Activated CD8-positive, alpha-beta memory T cell treated with anti-CD3 and anti-CD28 coated beads for 4 hours (primary cell): Measurements from ENCODE around the gene ZBTB43.
A peak's percentile ranks its signal among the peaks of the same experiment; 100 is the strongest.

Experiments used
- DNase-seq, 2 donors: peaks; one replicate each; pipeline ENCODE4 v3.0.0-alpha.2; 2020; ENCODE audit warnings: low read depth in 2 of 2

Gene ZBTB43

GRCh38 chr9:126857261-126857960, 52.6 kb downstream of the ZBTB43 start:
- DNase-seq, result no peak

DNA sequence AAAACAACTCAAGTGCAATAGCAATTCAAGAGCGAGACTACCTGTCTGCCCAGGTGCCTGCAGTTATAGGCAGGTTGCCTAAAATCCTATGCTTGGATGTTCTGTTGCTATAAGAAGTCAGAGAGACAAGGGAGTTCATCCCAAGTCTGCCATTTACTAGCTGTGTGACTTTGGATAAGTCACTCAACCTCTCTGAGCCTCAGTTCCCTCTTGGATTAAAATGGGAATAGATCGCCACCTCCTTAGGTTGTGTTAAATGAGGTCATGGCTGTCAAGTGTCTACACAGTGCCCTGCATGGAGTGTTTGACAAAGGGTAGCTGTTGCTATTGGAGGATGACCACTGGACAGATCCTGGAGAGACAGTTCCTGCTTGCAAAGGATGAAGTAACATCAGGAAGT, 54.3 kb downstream of the ZBTB43 start:
- no peak for DNase-seq

DNA sequence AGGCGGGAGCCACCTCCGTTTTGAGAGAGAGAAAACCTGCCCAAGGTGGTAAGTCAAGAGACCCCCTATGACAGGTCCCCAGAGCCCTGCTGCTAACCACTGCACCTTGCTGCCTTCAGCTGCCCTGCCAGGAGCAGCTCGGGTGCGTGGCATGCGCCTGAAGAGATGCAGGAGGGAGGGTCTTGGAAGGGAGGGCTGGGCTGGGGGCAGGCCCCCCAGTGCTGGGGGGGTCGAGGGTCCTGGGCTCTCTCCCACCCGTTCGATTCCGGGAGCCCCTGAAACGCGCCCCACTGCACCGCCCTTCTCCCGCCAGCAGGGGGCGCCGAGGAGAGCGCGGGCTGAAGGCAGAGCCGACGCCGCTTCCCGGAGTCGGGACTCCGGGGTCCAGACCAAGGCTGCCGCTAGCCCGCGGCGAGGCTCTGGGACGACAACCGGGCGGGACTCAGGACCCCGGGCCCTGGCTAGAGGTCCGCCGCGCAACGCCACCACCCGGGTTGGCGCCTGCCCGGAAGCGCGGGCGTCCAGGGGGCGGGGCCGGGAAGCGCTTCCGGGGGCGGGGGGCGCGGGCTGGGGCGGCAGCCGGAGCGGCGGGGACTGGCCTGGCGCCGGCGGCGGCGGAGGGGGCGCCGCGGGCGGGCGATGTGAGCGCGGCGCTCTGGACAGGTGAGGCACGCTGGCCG, 55.4 kb downstream of the ZBTB43 start, which contains the start of gene ZBTB34:
TSS of gene ZBTB34 (plus strand) at position 563 of the 680 bp plus-strand sequence. CDS start 18,761 bp downstream, outside the sequence.
- DNase-seq, result peak; percentile 41 to 60

DNA sequence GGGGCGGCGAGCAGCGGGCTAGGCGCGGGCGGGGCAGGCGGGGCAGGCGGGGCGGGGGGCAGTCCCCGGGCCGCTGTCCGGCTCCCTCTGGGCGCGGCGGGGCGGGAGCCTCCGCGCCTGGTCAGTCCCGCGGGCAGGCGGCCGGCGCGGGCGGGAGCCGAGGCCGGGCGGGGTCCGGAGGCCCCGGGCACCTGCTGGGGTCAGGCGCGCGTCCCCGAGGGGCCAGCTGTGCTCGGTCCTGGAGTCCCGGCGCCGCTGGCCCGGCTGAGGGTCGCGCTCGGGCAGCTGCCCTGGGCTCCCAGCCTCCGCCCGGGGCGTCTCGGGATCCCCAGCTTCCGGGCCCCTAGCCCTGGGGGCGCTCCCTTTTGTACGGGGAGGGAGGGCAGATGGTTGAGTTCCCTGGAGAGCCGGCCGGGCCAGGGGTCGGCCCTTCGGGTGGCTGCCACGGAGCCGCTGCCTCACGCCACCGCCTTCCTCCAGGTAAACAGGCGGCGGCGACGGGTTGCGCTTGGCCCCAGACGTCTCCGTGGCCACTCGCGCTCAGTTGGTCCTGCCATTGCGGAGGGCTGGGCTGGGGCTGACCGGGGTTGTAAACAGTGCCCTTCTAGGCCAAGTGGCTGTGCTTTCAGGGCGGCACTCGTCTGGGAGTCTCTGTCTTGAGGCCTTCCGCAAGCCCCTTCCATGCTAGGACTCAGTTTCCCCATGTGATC, 56.1 kb downstream of the ZBTB43 start:
- no peak for DNase-seq

DNA sequence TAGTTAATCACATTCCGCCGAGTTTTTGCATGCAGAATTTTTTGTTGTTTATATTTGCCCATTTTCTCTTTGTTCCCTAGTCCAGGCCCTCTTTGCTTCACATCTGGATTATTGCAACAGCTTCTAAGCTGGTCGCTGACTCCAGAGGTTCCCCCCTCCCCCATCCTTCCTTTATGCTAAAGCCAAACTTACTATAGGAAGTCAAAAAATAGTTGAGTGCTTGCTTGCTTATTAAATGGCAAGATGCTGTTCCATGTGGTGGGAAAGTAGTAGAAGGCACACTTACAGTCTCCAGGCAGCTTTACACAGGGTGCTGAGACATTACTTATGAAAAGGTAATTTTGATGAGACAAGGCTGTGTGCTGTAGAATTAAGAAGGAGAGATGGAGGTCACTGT, 56.9 kb downstream of the ZBTB43 start:
- no peak for DNase-seq

GRCh38 chr9:126862104-126862761, 57.4 kb downstream of the ZBTB43 start:
- DNase-seq, result no peak

DNA sequence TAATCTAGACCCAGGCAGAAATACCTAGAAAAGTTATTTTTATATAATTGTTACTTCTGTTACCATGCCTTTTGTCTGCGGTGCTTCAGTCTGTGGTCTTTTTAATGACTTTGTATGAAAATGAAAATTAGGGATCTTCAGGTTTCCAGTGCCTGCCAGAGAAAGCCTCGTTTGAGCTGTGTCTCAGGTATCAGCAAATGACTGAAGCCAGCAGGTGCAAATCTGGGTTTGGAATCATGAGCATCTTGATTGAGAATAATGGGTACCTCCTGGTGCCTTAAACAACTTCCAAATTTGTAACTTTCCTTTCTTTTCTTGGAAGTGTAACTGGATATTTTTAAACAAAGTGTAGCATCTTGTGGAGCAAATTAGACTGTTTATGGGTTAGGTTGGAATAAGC, 59.9 kb downstream of the ZBTB43 start:
- DNase-seq, result no peak

- DNase-seq, result no peak
These were observed 64.5 kb downstream of the ZBTB43 start for GRCh38 chr9:126869368-126869767.

DNA sequence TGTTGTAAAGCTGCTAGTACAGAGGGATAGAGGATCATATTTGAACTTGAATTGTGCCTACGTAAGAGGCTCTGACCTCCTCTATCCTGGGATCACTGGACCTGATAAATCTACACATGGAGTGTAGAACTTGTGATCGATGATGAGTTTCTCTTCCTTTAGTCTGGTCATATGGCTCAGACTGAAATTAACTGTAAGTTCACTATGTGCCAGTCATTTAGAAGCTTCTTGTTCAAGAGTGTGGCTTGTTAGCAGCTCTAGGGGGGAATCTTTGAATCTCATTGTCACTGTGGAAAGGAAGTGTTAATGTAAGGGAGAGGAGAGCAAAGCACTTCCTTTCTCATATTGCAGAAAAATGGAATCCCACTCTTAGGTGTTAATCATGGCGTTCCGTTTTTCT, 67.7 kb downstream of the ZBTB43 start:
- no peak for DNase-seq

- no peak for DNase-seq
These were observed 69.9 kb downstream of the ZBTB43 start for GRCh38 chr9:126874546-126875314.

- DNase-seq, result no peak
These were observed 71.1 kb downstream of the ZBTB43 start for GRCh38 chr9:126875756-126876510.

- no peak for DNase-seq
These were observed 71.7 kb downstream of the ZBTB43 start for GRCh38 chr9:126876531-126876930.

- DNase-seq, result no peak
These were observed 72.6 kb downstream of the ZBTB43 start for GRCh38 chr9:126877418-126877817.

DNA sequence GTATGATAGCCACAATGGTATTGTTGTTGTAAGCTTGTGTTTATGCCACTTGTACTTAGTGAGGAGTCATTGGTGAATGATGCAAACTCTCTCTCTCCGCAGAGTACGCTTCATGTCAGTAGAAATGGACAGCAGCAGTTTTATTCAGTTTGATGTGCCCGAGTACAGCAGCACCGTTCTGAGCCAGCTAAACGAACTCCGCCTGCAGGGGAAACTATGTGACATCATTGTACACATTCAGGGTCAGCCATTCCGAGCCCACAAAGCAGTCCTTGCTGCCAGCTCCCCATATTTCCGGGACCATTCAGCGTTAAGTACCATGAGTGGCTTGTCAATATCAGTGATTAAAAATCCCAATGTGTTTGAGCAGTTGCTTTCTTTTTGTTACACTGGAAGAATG, 74.4 kb downstream of the ZBTB43 start:
- DNase-seq, result no peak

- no peak for DNase-seq
These were observed 75.5 kb downstream of the ZBTB43 start for GRCh38 chr9:126880226-126880946.

- no peak for DNase-seq
These were observed 76.1 kb downstream of the ZBTB43 start for GRCh38 chr9:126880947-126881332.

GRCh38 chr9:126882746-126883145, 77.9 kb downstream of the ZBTB43 start:
- DNase-seq, result no peak

GRCh38 chr9:126883636-126884035, 78.8 kb downstream of the ZBTB43 start:
- no peak for DNase-seq

DNA sequence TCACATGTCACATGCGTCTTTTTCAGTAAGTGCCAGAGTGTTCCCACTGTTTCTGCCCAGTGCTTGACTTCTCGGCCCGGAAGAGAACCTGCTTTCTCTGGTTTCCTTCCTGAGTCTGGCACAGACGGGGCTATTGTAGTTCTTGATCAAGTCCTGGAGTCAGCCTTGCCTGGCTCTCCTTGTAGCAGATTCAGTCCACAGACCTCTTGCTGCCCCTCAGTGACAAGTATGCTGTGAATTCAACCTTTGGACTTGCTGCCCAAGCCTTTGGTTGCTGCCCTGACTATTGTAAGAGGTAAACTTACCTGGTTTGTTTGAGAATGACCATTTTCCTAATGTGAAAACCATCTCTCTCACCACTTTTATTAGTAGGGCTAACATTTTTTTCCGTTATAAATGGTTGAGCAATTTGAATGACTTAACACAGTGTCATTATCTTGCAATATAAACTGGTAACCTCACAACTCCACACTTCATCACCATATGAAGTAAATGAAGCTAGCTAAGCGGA, 80.3 kb downstream of the ZBTB43 start:
- DNase-seq, result no peak
